PC-3 (cell line): ENCODE results near the gene DENND10. TPM values are rescaled to one million over a fixed set of nuclear protein-coding genes. Genes with fewer than 3 reads are reported as not detected.

Experiments
- ATAC-seq: fragments of 200-7000 bp; cut with Tn5 transposase; 2 replicates; pipeline ENCODE4 v1.9.1; 2020; ENCODE audit warnings: mild to moderate bottlenecking, moderate library complexity
- BruUV-seq: library from RNA; stranded (reverse); fragments of 400-500 nt; replicated peaks from 2 replicates; lab custom pipeline; 2021; lab: Mats Ljungman, UMichigan
- CTCF ChIA-PET: fragments of 300-600 bp; sonication (Branson Sonifier 250); formaldehyde crosslinking; loops from one replicate; lab custom pipeline; 2022; ENCODE audit warnings: antibody characterized with exemption; lab: Charles Lee
- POLR2A ChIA-PET: fragments of 300-600 bp; sonication (Branson Sonifier 250); formaldehyde crosslinking; loops from one replicate; lab custom pipeline; 2022; ENCODE audit warnings: antibody characterized with exemption; ENCODE audit not compliant: unreplicated experiment; lab: Charles Lee
- DNase-seq: peaks from one replicate; pipeline ENCODE4 v3.0.0-alpha.2; 2015
- H2AFZ ChIP-seq: fragments of 300-600 bp; sonication (generic); 2 replicates; pipeline ENCODE4 v1.6.0; 2016; ENCODE audit warnings: antibody characterized with exemption, low read length
- H3F3A ChIP-seq: fragments of 300-600 bp; sonication (generic); one replicate; pipeline ENCODE4 v1.6.0; 2017; ENCODE audit warnings: antibody characterized with exemption, low read length, control low read depth, mild to moderate bottlenecking; ENCODE audit not compliant: unreplicated experiment
- H3K27ac ChIP-seq: fragments of 300-600 bp; sonication (generic); 2 replicates; pipeline ENCODE4 v1.5.1; 2016; ENCODE audit warnings: mild to moderate bottlenecking, low read length
- H3K27me3 ChIP-seq: fragments of 300-600 bp; sonication (generic); 2 replicates; pipeline ENCODE4 v1.6.1; 2016; ENCODE audit warnings: low read length, mixed read lengths
- H3K36me3 ChIP-seq: fragments of 300-600 bp; sonication (generic); 2 replicates; pipeline ENCODE4 v1.6.1; 2016; ENCODE audit warnings: low read depth, mixed run types, low read length, mixed read lengths
- H3K4me1 ChIP-seq: fragments of 300-600 bp; sonication (generic); 2 replicates; pipeline ENCODE4 v1.5.1; 2016; ENCODE audit warnings: low read length; ENCODE audit not compliant: insufficient read depth
- H3K4me2 ChIP-seq: fragments of 300-600 bp; sonication (generic); 2 replicates; pipeline ENCODE4 v1.6.0; 2016; ENCODE audit warnings: low read length
- H3K4me3 ChIP-seq: fragments of 300-600 bp; sonication (generic); 2 replicates; pipeline ENCODE4 v1.5.1; 2016; ENCODE audit warnings: mild to moderate bottlenecking, low read length, mixed read lengths
- H3K79me2 ChIP-seq: fragments of 300-600 bp; sonication (generic); 2 replicates; pipeline ENCODE4 v1.6.1; 2017; ENCODE audit warnings: low read length, mixed read lengths
- H3K9ac ChIP-seq: fragments of 300-600 bp; sonication (generic); 2 replicates; pipeline ENCODE4 v1.6.0; 2016; ENCODE audit warnings: mild to moderate bottlenecking, low read length
- H3K9me2 ChIP-seq: fragments of 300-600 bp; sonication (generic); replicated peaks from 2 replicates; pipeline ENCODE4 v1.6.1; 2016; ENCODE audit warnings: mixed run types, low read length, mixed read lengths
- H3K9me3 ChIP-seq: fragments of 300-600 bp; sonication (generic); 2 replicates; pipeline ENCODE4 v1.6.1; 2016; ENCODE audit warnings: low read length, mixed read lengths
- H4K20me1 ChIP-seq: fragments of 300-600 bp; sonication (generic); 2 replicates; pipeline ENCODE4 v1.6.1; 2016; ENCODE audit warnings: low read length, mixed read lengths
- CTCF ChIP-seq: fragments of 300-600 bp; sonication (generic); conservative IDR thresholded peaks from 2 replicates; pipeline ENCODE4 v1.5.1; 2017; ENCODE audit warnings: antibody characterized with exemption, low read depth, mild to moderate bottlenecking, low read length
- EZH2 ChIP-seq: fragments of 300-600 bp; sonication (generic); IDR thresholded peaks from one replicate; pipeline ENCODE4 v1.6.1; 2017; ENCODE audit warnings: antibody characterized with exemption, mild to moderate bottlenecking, low read length; ENCODE audit not compliant: unreplicated experiment
- EZH2phosphoT487 ChIP-seq: fragments of 300-600 bp; sonication (generic); IDR thresholded peaks from 2 replicates; pipeline ENCODE4 v1.6.1; 2018; ENCODE audit warnings: mild to moderate bottlenecking, antibody characterized with exemption, low read length, borderline replicate concordance
- intact Hi-C: fragments of 100-400 bp; cut with micrococcal nuclease; formaldehyde crosslinking; loops from 2 replicates; pipeline ENCODE4 v1.9.0; 2023
- total RNA-seq: library from RNA; depleted of rRNA; stranded (reverse); fragments of >200 nt; gene quantifications from 2 replicates; pipeline ENCODE4 v1.2.3, GENCODE V29; 2014

DENND10 gene
- total RNA-seq, 1 experiment from 2014 or later: 28.9 TPM

DNA sequence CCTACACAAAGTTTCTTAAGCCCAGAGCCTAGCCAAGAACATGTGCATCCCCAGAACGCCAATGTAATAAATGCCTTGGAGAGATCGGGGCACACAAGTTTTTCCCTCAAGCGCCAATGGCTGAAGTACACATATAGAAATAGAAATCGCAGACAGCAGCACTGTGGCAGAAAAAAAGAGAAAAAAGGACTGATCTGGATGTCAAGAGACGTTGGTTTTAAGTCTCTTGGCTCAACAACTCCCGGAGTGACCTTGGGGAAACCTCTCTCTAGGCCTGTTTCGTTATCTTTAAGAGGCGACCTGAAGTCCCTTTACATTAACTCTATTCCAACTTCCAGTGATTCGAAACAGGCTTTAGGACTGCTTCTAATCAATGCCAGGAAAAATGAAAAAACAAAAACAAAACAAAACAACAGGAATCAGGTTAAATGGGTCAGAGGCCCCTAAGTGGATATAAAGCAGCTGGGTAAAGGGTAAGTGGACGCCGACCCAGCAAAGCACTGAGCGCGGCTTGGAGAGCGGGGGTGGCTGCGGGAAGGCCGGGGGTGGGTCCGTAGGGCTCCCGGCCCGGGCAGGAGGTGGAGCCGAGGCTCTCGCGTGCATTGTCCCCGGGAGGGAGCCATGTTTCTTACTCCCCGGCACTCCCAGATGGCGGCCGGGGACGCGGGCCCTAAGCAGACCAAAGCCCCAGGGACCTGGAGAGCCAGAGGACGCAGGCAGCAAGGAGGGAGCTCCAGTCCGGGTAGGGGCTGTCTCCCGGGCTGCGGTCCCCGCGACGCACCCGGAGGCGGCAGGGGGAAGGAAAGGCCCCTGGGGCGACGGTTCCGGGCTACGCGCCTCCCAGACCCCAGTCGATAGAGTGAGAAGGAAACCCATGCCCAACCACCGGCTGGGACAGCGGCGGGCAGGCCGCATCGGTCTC is 24.1 kb upstream of the DENND10 start:
- no peak for TF ChIP-seq EZH2
- no peak for TF ChIP-seq CTCF
- no peak for TF ChIP-seq EZH2phosphoT487
- ATAC-seq: peak; percentile 60
- peaks cover 15% of the 10 kb centered on the region; the same call in 1 of the 2 replicates for H3K36me3 ChIP-seq
- ChIA-PET CTCF (interaction anchor here (1.1 kb wide), 1 partner anchor 11 kb away, joined by 3 read pairs; no protein-coding TSS in a partner anchor), POLR2A (interaction anchor here (0.6 kb wide), 1 partner anchor 49 kb away, joined by 3 read pairs; no protein-coding TSS in a partner anchor)
- H3K4me3 ChIP-seq: peak overlapping the region; percentile 100
- H3K27me3 ChIP-seq: no peaks in the 10 kb centered on the region
- peak overlapping the region; percentile 80 for H3K27ac ChIP-seq
- DNase-seq: peak; percentile 44
- H3K79me2 ChIP-seq: peaks cover 69% of the 10 kb centered on the region
- H3K4me2 ChIP-seq: peak overlapping the region; percentile 90
- peaks cover 11% of the 10 kb centered on the region for H3K4me1 ChIP-seq
- no TSS peak for BruUV-seq
- H3F3A ChIP-seq: no peaks in the 10 kb centered on the region
- H3K9me3 ChIP-seq: no peaks in the 10 kb centered on the region
- H3K9me2 ChIP-seq: no peaks in the 10 kb centered on the region
- peaks cover 41% of the 10 kb centered on the region for H4K20me1 ChIP-seq
- H3K9ac ChIP-seq: peak overlapping the region; percentile 100
- intact Hi-C loops: loop anchor here (2.0 to 5.0 kb wide), 2 partner anchors 25 to 48 kb away; partner anchors contain the start of gene DENND10
- H2AFZ ChIP-seq: peak overlapping the region; percentile 78

- H3K27me3 ChIP-seq: no peaks in the 10 kb centered on the region
- DNase-seq: peak; percentile 88
- BruUV-seq: no TSS peak
- H3K27ac ChIP-seq: peak within 1 kb of the TSS; percentile 80
- peaks cover 15% of the 10 kb centered on the region; the same call in 1 of the 2 replicates for H3K36me3 ChIP-seq
- ATAC-seq: peak; percentile 90
- ChIA-PET POLR2A (interaction anchor here (0.6 kb wide), 1 partner anchor 50 kb away, joined by 3 read pairs; no protein-coding TSS in a partner anchor), CTCF (no interaction called here)
- peaks cover 36% of the 10 kb centered on the region for H4K20me1 ChIP-seq
- H3K9ac ChIP-seq: peak within 1 kb of the TSS; percentile 100
- TF ChIP-seq EZH2 (no peak), CTCF (no peak), EZH2phosphoT487 (no peak)
- no peaks in the 10 kb centered on the region for H3F3A ChIP-seq
- peak within 1 kb of the TSS; percentile 100 for H3K4me3 ChIP-seq
- intact Hi-C loops: loop anchor here (2.0 kb wide), 1 partner anchor 24 kb away; the partner anchor contains the start of gene DENND10
- H3K4me2 ChIP-seq: peak within 1 kb of the TSS; percentile 90
- peak within 1 kb of the TSS; percentile 78 for H2AFZ ChIP-seq
- peaks cover 11% of the 10 kb centered on the region for H3K4me1 ChIP-seq
- H3K79me2 ChIP-seq: peaks cover 61% of the 10 kb centered on the region
- no peaks in the 10 kb centered on the region for H3K9me2 ChIP-seq
- no peaks in the 10 kb centered on the region for H3K9me3 ChIP-seq
These were observed 23.2 kb upstream of the DENND10 start, which contains the start of gene EIF3A for GRCh38 chr10:119080521-119081259. TSS of gene EIF3A (minus strand) at chr10:119080817. CDS start at chr10:119080676, 141 bp downstream.
